G401.6 (cell line): ENCODE data around the gene BMPR1A.

Source experiments
- FAIRE-seq: peaks from 2 replicates; lab custom pipeline; 2012; peaks lifted over from hg19 to GRCh38; lab: Jason Lieb, UNC

Gene BMPR1A

DNA sequence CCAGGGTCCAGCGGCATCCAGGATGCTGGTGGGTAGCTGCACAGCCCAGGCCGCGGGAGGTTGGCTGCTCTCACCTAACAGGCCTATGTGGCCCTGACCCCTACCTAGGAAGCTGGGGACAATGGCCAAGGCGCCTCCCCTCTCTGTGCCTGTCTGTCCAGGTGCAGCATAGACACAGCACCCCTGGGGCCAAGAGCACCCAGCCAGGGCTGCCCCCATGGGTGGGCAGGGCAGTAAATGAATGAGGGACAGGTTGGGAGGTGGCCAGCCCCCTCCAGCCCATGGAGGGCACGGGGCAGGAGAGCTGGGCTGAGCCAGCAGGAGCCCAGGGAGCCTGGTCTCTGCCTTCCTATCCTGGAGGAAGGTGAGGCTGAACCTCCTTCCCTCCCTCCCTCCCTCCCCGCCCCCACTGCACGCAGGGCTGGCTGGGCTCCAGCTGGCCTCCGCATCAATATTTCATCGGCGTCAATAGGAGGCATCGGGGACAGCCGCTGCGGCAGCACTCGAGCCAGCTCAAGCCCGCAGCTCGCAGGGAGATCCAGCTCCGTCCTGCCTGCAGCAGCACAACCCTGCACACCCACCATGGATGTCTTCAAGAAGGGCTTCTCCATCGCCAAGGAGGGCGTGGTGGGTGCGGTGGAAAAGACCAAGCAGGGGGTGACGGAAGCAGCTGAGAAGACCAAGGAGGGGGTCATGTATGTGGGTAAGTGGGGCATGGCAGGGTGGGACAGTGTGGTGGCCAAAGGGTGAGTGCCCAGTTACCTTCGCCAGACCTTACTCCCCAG, 201.9 kb downstream of the BMPR1A start, which contains the start of gene SNCG:
SNCG (plus strand) TSS at position 484 of the 785 bp plus-strand sequence; CDS start at position 583, 99 bp downstream.
- no peak for FAIRE-seq

DNA sequence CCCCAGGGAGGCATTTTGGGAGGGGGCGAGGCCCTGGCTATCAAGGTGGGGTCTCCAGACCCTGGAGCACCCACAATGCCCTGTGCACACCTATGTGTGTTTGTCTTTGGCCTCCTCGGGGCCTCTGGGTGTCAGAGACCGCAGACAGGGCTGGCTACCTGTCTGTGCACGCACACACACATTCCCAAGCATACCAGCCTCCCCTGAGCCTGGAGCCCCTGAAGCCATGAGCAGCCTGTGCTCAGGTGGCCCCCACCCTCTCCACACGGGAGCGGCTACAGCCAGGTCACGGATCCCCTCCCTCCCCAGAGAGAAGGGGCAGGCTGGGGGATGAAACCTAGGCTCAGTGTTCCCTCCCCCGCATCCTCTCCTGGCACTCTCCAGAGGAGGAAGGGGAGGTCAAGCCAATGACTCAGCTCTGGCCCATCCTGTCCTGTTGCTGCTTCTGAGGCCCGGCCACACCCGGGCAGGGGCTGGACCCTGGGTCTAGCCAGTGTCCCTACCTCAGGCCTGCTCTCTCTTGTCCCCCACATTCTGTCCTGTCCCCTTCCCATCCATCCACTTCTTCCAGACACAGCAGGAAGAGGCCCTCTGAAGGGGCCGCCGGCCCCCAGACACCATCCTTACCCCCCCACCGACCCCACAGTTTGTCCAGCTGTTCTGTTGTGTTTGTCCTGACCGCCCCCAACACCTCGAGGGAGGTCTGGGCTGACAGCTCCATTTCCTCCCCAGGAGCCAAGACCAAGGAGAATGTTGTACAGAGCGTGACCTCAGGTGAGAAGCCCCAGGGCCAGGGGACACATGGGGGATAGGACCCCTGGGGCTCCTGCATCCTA, 202.7 kb downstream of the BMPR1A start:
- no peak for FAIRE-seq

DNA sequence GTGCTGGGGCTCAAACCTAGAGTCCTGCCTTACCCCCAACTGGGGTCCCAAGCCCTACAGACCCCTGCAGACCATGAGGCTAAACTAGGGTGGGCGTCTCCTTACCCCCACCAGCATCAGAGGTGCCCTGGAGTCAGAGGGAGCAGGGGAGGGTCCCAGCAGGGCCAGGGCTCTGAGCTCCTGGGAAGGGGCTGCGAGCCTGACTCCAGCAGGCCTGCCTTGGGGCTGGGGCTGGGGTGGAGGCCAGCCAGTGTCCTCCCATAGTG, 203.3 kb downstream of the BMPR1A start:
- FAIRE-seq, result no peak

DNA sequence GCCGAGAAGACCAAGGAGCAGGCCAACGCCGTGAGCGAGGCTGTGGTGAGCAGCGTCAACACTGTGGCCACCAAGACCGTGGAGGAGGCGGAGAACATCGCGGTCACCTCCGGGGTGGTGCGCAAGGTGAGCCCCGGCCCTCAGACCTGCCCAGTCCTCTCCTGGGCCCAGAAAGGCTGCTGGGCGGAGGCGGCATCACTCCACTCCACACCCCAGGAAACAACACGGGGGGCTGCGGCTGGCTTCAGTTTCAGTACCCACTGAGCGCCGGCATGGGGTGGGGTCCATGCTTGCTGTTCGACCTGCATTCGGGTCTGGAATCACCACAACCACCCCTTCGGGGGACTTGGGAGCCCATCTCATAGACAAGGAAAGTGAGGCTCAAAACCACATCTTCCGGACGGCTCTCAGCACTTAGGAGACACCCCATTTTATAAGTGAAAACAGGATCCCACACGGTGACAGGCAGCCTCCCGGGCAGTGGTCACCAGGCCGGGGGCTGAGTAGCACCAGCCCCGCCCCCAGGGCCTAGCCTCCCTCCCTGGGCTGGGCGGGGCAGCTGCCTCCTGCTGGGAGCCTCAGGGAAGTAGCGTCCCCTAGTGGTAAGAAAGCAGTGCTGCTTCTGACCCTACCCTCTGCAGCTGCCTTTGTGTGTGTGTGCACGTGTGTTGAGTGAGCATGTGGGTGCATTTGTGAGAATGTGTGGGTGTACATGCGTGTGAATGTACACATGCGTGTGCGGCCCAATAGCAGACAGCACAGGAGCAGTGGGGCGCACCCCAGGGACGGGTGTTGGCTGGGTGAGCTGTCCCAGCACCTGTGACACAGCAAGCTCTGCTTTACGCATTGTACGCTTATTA, 203.8 kb downstream of the BMPR1A start:
- peak; percentile 6 for FAIRE-seq

DNA sequence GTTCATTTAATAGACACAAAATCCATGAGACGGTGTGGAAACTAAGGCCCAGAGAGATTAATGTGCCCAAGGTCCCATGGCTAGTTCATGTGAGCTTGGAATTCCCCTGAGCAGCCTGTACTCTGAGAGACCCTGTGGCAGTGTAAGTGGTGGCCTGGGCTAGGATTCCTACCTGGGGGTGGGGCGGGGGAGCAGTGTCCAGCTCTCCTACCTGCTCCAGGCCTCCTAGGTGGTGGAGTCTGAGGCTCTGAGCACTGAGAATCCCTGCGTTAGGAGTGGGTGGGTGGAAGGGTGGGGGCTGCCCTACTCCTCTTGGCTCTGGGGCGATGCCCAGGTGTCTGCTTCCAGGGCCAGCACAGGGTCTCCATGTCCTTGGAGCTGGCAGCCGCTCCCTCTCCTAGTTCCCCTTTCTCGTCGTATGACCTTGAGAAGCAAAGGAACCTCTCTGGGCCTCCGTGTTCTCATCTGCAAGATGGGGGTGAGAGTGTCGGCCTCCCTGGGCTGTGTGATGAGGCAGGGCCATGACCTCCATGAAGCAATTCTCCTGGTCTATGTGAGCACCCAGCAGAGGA, 204.5 kb downstream of the BMPR1A start:
- FAIRE-seq, result no peak

DNA sequence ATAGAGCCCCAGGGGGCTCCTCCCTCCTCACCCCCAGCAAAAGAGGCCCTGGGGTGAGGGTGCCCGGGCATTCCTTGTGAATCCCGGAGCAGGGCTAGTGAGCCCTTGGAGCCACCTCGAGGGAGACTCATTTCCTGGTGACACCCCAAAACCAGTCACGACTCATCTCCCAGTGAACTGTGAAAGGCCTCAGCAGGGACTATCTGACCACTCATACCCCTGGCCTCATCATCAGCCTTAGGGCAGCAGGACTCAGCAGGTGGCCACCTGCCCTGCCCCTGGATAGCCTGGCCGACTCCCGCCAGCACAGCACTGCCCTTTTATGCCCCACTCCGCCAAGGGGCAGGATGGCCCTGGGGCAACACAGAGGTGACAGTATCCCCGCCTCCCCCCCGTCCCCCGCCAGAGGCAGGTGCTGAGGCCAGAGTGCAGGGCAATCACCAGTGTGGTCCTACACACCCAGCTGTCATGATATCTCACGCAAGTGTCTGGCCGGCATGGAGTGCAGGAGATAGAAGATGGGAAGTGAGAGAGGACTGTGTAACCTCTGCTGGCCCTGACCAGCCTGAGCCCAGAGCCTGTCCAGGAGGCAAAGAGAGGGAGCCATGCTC, 205.2 kb downstream of the BMPR1A start:
- no peak for FAIRE-seq

DNA sequence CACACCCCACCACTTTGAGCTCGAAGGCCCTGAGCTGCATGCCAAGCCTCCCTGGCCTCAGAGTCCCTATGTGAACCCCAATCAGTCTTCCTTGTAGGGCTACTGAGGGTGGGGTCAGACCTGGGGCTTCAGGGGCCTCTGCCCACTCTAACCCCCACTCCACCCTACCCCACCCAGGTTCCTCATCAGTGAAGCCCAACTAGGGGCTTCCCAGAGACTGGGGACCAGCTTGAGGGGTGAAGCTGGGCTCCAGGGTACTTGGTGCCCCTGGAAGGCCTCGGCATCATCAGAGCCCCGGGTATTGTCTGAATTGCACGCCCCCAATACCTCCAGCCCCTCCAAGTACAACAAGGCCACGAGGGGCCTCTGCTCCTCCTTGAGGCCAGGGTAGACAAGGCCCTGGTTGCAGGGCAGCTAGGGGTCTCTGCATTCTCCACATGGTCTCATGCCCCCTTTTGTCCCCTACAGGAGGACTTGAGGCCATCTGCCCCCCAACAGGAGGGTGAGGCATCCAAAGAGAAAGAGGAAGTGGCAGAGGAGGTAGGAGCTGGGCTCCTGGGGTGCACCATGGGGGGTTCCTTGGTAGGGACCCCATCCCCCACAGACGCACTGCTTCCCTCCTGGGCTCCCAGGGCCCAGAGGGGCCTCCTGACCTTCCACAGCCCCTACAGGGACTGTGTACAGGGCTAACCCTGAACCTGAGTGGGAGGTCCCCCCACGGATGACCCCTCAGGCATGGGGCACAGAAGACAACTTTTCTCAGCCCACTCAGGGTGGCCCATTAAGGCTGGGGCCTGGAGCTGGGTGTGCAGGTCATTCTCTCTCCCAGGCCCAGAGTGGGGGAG, 205.9 kb downstream of the BMPR1A start:
- no peak for FAIRE-seq

DNA sequence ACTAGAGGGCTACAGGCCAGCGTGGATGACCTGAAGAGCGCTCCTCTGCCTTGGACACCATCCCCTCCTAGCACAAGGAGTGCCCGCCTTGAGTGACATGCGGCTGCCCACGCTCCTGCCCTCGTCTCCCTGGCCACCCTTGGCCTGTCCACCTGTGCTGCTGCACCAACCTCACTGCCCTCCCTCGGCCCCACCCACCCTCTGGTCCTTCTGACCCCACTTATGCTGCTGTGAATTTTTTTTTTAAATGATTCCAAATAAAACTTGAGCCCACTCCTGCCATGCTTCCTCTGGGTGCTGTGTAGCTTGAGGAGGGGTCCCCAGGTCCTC, 206.5 kb downstream of the BMPR1A start:
- no peak for FAIRE-seq

DNA sequence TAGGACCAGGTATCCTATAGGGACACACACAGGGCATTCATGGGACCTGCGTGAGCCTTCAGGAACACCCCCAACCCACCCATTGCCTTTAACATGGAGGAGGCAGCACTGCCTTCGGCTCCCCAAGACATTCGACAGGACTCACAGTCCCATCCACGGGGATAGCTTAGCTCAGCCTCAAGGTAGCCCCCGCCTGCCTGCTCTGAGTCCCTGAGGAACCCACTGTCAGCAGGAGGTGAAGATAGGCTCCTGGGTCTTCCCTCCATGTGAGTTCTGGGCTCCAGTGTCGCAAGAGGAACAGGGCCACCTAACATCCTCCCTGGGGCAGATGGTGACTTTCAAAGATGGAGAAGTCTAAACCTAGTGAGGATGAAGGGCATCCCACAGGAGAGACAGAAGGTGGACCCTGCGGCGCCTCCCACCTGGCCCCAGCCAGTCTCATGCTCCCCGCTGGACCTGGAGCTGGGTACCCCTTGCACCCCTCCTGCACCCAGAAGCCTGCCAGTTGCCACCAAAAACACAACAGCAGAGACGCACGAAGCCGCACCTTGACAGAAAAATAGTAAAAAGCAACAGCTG, 207.0 kb downstream of the BMPR1A start:
- FAIRE-seq, result no peak

DNA sequence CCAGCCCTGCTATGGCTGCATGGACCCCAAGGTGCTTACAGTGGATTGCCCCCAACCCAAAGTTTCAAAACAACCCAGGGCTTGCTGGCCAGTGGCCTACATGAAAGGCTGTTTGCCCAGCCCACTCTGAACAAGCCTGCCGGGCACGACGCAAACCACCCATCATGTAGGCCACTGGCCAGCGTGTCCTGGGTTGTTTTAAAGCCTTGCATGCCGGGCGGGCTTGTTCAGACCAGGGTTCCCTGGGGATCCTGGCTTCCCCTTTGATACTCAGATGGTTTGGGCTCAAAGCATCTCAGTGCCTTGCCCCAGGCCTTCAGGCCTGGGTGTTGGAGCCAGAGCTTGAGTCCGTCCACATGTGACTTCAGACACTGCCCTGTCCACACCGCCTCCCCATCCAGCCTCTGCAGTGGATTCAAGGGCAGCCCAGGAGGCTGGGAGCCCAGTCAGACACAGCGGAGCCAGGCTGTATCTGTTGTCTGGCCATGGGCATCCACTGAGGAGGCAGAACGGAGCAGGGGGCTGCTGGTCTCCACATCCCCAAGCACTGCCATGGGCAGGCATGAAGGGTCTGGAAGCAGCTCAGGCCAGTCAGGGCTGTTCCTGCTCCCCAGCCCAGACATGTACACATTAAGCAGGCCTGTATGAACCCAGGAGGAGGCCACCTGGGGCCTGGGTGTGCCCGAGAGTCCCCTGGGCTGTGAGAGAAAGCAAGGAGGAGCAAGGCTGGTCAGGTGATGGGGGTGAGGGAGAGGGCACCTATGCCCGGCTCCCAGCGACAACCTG, 207.8 kb downstream of the BMPR1A start:
- FAIRE-seq, result no peak

DNA sequence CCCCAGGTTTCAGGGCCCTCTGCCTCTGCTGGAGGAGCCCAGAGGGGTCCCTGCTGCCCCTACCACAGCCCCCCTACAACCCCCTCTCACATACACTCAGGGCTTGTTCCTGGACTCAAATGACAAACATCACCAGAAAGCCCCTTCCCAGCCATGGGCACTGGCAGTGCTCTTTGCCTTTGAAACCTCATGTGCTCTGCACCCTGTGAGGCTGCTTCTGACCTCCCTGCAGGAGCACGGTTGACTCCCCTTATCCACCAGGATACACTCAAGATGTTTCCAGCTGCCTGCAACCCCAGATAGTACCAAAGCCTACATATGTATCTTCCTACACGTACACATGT, 208.4 kb downstream of the BMPR1A start:
- FAIRE-seq, result no peak

DNA sequence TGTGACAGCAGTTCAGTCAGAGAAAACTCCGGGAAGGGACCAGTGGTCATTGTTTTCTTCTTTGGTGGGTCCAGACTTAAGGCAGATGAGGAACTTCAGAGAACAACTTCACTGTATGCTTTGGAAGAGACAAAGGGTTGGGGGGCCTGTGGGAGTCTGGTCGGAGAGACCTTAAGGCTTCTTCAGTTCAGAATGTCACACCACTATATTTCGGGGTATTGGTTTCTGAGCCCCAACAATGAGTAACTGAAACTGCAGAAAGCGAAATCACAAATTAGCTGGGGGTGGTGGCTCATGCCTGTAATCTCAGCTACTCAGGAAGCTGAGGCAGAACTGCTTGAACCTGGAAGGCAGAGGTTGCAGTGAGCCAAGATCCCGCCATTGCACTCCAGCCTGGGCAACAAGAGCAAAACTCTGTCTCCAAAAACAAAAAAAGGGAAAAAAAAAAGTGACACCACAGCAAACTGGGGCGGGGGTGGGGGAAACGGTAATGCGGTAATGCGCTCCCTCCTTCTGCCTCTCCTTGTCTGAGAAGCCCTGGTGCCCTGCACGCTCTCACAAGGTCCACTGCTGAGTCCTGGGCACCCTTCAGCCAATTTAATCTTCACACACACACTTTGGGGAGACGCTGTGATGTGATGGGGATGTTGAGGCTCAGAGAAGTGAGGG, 209.7 kb downstream of the BMPR1A start:
- FAIRE-seq, result no peak

DNA sequence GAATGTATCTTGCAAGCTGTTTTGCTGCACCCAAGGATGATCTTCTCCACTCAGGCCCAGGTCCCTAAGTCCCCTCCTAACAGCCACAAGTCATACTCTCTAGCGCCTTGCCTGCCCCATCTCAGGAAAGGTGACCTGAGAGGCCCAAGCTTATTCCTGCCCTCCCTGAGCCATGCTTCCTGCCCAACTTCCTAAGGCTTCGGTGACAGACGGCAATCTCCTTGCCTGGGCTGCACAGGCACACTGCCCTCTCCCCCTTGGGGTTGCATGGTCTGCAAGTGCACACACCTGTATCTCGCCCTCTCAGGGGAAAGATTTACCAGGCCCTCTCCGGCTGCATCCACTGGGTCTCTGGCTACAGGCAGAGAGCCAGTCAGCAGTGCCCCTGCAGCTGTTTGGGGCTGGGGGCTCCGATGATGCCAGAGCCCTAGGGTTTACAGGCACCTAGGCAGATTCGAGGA, 211.1 kb downstream of the BMPR1A start:
- FAIRE-seq, result no peak

DNA sequence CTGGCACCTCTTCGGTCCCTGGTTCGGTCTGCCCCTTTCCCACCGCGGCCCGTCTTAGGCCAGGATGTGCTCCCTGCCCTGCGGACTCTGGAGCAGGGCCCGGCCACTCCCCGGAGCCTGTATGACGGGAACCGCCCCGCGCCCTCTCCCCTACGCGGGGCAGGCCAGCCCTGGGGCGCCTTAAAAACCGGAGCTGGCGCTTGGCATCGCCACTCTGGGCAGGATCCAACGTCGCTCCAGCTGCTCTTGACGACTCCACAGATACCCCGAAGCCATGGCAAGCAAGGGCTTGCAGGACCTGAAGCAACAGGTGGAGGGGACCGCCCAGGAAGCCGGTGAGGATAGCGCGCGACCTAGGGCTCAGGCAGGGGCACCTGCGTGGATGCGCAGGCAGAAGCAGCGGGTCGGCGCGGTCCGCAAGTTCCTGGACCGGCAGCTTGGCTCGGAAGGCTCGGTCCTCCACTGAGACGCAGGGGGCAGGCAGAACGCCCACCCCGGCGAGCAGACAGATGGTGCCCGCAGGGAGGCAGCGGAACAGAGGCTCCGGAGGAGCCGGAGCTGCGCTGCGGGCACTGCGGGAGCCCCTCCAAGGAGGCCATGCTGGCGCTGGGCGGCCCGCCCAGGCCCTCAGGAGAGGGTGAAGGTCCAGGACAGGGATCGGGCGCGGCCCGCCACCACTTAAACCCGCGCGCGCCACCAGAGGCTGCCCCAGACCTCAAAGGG, 212.0 kb downstream of the BMPR1A start, which contains the start of gene ADIRF:
ADIRF (plus strand) TSS at position 212 of the 723 bp plus-strand sequence; CDS start at position 275, 63 bp downstream.
- FAIRE-seq, result no peak

DNA sequence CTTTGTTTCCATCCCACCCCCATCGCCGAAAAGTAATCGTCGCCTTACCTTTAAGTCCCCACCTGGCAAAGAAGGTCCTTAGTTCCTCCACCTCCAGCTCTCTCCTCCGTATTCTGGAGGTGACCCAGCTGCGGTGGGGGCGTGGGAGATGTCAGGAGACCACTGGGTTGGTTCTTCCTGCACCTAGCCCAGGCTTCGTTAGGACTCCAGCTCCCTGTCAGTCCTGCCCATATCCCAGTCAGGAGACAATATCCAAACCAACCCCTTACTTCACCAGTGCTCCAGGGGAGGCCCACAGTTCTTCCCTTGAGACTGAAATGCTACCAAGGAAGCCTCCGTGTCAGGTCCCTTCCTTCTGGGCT, 212.6 kb downstream of the BMPR1A start:
- no peak for FAIRE-seq

DNA sequence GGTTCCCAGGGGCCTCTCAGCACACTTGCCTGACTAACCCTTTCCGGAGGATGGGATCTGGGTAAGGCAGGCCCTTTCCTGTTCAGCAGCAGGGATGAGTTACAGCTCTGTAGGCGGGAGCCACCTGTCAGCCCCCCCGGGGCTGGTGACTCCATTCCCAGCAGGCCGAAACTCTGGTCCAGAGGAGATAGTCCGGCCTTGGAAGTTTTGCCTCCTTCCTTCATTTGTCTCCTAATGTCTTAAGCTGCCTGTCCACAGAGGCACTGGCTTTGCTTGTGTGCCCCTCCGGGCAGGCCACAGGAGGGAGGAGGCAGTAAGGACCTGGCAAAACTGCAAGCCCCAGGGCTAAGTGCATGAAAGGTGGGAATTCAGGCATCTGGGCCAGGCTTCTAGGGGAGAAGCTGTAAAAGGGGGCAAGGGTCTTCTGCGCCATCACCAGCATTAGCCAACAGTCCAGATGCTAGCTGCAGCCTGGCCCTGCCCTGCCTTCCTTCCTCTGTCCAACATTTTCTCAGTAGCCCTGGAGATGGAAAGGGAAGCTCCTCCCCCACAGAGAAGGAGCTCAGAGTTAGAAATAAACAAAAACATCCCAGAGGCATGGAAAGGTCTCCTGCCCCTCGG, 213.1 kb downstream of the BMPR1A start:
- no peak for FAIRE-seq

DNA sequence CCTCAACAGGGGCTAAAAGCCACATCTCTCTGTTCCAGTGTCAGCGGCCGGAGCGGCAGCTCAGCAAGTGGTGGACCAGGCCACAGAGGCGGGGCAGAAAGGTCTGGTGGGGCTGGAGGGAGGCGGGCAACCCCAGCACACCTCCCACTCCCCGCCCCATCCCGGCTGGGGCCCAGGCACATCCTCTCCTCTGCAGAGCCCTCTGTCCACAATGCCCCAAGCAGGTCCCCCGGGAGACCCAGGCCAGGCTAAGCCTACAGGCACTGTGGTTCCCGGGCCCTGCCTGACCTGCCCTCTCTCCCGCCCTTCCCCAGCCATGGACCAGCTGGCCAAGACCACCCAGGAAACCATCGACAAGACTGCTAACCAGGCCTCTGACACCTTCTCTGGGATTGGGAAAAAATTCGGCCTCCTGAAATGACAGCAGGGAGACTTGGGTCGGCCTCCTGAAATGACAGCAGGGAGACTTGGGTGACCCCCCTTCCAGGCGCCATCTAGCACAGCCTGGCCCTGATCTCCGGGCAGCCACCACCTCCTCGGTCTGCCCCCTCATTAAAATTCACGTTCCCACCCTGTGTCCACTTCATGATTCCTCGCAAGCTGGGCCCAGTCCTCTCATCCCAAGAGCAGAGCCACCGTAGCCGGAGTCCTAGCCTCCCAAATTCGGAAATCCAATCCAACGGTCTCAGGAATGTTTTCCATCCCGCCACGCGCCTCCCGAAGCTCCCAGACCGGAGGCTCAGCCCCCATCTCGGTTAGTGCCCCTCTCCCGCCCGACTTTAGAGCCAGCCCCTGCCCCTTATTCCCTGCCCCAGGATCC, 214.0 kb downstream of the BMPR1A start:
- FAIRE-seq, result no peak

DNA sequence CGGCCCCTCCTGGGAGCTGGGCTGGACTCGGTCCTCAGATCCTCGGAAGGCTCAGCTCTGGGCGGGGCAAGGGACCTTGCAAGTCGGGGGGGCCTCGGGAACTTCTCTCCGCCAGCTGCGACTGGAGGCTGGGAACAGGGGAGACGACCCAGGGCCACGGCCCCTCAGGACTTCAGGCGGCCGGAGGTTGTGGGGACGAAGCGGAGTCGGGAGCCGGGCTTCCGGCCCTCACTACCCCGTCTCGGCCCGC, 214.5 kb downstream of the BMPR1A start:
- no peak for FAIRE-seq
